PFSK-1 (cell line): Measurements from ENCODE around the gene TMEM9.

Experiments
- FOXP2 ChIP-seq: optimal IDR thresholded peaks from 2 replicates; pipeline ENCODE3; 2011; ENCODE audit warnings: borderline replicate concordance, control low read depth, inconsistent platforms; ENCODE audit not compliant: insufficient read depth; ENCODE audit errors: extremely low read length, extremely low read depth
- POLR2AphosphoS5 ChIP-seq: IDR thresholded peaks from 2 replicates; pipeline ENCODE4 v1.6.1; 2012; ENCODE audit warnings: low read depth, mild to moderate bottlenecking, control low read depth, low read length, moderate library complexity
- REST ChIP-seq, 2 experiments: IDR thresholded peaks; 2 replicates each; pipeline versions ENCODE4 v1.6.1 to v1.8.0; 2011 to 2012; ENCODE audit warnings: low read depth in 2 of 2, low read length in 2 of 2, control low read depth in 1 of 2, inconsistent platforms in 1 of 2, mild to moderate bottlenecking in 1 of 2, moderate library complexity in 1 of 2; ENCODE audit not compliant: insufficient read depth in 1 of 2
- SIN3A ChIP-seq: IDR thresholded peaks from 2 replicates; pipeline ENCODE4 v1.6.1; 2012; ENCODE audit warnings: mild to moderate bottlenecking, low read length, moderate library complexity, borderline replicate concordance; ENCODE audit not compliant: insufficient read depth
- TAF1 ChIP-seq: IDR thresholded peaks from 2 replicates; pipeline ENCODE4 v1.6.1; 2012; ENCODE audit warnings: low read length, control low read depth, borderline replicate concordance; ENCODE audit not compliant: insufficient read depth

The TMEM9 gene

GRCh38 chr1:201140235-201140940 lies 13.9 kb downstream of the TMEM9 start:
- TF ChIP-seq POLR2AphosphoS5 (no peak), FOXP2 (no peak), REST (IDR thresholded peaks at IDR 0.05; ENCODE audit: insufficient read depth in 1 of 2, low read depth in 2 of 2, low read length in 2 of 2) (no peak), SIN3A (no peak), TAF1 (no peak)

GRCh38 chr1:201139756-201140155 lies 14.5 kb downstream of the TMEM9 start:
- TF ChIP-seq SIN3A = no peak
- no peak for TF ChIP-seq FOXP2
- no peak for TF ChIP-seq TAF1
- TF ChIP-seq POLR2AphosphoS5 = no peak
- TF ChIP-seq REST (IDR thresholded peaks at IDR 0.05; ENCODE audit: insufficient read depth in 1 of 2, low read depth in 2 of 2, low read length in 2 of 2) = no peak

- TF ChIP-seq POLR2AphosphoS5 (no peak), REST (IDR thresholded peaks at IDR 0.05; ENCODE audit: insufficient read depth in 1 of 2, low read depth in 2 of 2, low read length in 2 of 2) (no peak), FOXP2 (no peak), TAF1 (no peak), SIN3A (no peak)
These were observed 15.0 kb downstream of the TMEM9 start for GRCh38 chr1:201139306-201139705.

DNA sequence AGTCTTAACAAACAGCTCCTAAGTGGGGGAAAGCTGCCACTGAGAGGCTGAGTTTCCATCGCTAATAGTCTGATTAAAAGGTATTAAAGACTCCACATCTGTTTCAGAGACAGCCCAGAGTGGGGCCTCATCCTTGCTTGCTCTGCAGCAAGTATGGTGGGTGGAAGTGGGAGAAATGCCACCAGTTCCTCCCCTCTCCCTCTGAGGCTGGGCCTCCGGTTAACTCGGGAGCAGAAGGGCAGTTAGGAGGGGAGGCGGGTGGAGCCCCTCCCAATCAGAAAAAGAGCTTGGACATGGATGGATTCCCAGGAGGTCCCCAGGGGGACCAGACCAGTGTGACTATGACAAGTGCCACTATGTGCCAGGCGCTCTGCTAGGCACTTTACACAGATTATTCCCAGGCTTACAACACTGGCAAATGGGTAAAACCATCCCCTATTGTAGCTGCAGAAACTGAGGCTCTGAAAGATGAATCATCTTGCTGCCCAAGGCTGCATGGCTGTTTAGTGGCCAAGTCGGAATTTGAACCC lies 15.9 kb downstream of the TMEM9 start:
- no peak for TF ChIP-seq POLR2AphosphoS5
- no peak for TF ChIP-seq REST (IDR thresholded peaks at IDR 0.05; ENCODE audit: insufficient read depth in 1 of 2, low read depth in 2 of 2, low read length in 2 of 2)
- no peak for TF ChIP-seq TAF1
- TF ChIP-seq FOXP2 = no peak
- TF ChIP-seq SIN3A = no peak
